HG03457 (cell line): Measurements from ENCODE around the gene KSR1.

Experiments
- ATAC-seq: cut with Tn5 transposase; IDR thresholded peaks from one replicate; pipeline ENCODE4 v1.9.1; 2021; ENCODE audit warnings: moderate number of reproducible peaks; ENCODE audit not compliant: unreplicated experiment

KSR1 gene

DNA sequence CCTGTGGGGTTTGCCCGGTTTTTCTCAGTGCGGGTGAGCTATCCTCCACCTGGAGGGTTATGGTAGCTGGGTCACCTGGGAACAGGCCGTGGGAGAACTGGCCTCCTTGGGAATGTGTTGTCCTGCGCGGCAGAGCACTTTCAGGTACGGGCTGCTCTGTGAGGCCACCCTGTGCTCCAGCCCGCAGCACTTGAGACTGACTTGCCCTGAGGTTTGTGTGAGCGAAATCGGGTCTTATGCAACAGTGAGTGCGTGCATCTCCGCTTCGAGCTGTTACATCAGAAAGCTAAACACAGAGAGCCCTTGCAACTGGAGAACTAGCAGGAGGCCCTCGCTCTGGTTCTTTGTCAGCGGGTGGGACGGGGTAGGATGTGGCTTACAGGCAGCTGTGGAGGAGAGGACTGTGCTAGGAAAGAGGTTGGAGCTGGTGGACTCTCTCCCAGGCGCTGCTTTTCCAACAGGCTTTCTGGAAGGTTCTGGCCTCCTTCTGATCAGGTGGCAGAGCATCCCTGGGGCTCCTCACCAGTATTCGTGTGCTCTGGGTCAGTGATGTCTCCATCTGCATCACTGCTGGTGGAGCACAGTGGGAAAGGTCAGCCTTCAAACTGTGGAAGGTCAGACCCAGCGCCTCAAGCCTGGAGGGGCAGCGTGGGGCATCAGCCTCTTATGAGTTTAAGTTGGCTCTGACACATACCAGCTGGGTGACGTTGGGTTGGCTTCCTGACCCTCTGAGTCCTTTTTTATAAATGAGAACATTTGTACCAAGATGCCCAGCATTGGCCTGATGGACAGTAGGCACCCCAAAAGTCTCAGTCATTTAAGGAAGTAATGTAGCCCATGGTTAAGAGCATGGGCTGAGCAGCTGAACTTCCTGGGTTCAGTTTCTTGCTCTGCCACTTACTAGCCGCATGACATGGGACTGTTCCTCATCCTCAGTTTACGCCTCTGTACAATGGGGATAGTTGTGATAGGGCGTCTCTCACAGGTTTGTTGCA is 76.3 kb downstream of the KSR1 start:
- ATAC-seq = no peak

DNA sequence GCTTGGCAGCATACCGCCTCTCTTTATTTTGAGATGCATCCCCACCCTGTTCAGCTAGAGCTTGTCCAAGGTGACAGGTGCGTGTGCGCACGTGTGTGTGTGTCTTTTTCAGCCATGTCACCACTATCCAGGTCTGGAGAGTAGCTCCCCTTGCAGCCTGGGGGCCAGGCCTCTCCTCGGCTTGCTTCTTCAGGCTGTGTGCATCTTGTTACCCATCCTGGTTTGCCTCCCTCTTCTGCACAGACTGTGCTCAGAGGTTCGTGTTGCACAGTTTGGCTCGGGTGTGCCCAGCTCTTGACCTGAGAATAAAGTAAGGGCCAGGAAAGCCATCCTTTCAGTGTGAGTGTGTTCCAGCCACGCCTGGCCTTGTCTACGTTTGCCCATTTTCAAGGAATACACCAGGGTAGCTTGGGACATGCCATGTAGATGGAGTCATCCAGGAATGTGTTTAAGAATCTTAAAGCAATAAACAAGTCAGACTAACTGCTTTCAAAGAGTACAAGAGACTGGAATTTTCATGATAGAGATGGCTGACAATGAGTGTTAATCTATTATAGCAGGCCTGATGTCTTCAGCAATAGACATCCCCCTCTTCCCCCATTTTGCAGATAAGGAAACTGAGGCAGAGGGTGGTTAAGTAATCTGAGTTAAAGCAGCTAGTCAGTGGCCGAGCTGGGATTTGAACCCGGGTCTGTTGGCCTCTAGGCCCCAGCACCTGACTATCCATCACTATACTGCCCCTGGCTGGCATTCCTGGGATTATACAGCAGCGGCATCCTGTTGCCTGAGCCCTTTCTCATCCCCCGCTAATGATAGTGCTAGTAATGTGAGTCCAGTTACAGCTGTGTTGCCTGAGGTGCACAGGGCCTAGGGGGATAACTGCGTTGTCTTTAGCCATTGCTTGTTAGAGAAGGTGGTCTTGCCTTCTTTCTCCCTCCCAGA is 77.9 kb downstream of the KSR1 start:
- ATAC-seq = no peak

DNA sequence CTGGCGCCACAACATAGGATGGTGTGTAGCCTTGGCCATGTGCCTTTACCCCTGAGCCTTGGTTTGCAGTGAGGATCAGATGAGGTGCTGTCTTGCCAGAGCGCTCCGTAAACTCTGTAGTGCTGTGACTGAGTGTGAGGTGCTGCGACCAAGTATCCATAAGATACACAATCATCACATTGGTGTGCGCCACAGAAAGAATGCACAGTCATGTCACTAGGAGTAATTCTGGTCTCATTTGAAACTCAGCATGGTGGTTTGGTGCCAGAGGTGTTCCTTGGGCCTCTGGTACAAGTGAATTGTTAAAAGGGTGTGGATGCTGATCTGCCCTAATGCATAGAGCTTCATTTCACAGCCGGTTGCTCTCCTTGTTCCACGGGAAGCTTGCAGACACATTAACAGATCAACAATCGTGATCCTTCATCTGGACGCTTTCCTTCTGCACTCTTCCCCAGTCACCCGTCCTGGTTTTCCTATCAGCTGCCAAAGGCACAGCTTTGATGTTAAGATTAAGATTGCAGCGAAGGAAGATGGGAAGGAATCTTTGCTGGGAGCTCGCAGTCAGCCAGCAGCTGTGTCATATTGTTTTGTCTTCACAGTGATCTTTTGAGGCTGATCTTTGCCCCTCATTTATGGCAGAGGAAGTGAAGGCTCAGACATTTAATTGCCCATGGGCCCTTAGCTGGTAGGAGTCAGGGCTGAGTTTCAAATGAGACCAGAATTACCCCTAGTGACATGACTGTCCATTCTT is 79.1 kb downstream of the KSR1 start:
- ATAC-seq = no peak

DNA sequence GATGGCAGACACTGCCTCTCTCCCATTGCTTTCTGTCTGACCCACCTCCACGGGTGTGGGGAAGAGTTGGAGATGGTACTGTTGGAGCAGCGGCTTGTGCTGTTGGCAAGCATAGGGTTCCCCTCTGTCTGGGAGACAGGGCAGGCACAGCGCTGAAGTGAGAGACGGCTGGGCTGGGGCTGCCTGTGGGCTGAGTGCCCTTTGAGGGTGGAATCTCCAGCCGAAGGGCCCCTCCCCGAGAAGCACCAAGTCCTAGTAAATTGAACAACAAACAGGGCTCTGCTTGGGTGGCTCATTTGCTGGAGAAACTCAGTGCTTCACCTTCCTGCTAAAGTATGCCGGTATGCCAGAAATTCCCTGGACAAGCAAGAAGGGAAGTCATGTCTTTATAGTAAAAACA is 79.7 kb downstream of the KSR1 start:
- ATAC-seq = no peak

DNA sequence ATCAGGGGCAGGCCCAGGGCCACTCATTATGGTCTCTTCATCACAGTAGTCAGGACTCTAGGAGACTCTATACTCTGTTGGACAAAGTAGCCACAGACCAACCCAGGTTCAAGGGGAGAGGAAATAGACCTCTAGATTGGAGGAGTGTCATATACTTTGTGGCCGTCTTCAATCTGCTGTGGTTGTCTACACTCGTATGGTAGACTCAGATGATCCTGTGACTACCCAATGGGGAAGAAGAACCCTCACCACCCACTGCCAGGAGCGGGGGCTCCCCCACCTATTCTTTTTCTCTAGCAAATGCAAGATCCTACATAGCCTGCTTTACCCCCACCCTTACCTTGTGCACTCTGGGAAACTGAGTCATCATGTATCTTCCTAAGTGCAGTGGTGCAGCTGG is 80.5 kb downstream of the KSR1 start:
- ATAC-seq = no peak

DNA sequence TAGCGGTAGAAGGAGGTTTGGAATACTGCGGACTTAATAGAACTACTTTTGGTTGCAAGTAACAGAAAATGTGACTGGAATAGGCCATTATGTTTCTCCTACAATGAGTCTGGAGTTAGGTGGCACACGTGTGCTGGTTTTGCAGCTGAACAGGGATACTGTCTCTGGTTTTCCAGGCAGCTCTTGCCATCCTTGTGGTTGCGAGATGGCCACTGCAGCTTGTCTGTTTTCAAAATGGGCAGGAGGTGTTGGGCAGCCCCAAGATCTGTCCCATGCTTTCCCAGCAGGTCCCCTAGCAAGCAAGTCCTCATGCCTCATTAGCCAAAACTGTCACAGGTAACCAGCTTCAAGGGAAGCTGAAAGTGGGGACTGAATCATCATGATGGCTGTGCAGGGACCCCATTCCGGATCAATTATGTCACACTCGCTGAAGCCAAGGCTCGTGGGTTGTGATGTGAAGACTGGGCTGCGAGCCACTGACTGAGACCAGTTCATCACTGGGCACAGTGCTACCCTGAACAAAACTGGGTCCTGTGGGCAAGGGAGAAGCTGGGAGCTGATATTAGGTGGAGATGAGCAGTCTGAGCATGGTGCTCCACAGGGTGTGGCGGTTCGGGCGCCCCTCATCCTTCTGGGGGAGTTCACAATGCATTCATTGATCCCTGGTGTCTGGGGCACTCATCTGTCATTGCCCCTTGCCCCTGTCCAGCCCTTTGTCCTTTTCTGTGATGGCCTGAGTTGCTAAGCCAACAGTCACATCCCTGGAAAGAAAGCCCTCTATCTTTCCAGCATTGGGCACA is 82.1 kb downstream of the KSR1 start:
- no peak for ATAC-seq

DNA sequence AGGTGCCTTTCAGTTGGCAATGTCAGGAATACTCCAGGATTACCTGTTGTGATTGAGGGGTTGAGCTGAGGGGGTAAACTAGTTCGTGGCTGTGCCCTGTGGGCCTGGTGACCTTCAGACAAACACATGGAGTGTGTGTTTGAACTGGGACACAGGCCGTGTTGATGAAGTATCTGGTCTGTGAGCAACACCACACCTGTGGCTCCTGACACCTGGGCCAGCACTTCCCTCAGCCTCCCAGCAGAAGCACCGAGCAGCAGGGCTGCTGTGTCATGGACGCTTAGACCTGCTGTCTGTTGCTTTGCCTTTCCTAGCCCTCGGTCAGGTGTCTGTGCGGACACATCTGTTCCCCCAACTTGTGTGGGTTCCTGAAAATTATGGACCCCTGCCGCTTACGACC is 82.9 kb downstream of the KSR1 start:
- ATAC-seq = no peak

DNA sequence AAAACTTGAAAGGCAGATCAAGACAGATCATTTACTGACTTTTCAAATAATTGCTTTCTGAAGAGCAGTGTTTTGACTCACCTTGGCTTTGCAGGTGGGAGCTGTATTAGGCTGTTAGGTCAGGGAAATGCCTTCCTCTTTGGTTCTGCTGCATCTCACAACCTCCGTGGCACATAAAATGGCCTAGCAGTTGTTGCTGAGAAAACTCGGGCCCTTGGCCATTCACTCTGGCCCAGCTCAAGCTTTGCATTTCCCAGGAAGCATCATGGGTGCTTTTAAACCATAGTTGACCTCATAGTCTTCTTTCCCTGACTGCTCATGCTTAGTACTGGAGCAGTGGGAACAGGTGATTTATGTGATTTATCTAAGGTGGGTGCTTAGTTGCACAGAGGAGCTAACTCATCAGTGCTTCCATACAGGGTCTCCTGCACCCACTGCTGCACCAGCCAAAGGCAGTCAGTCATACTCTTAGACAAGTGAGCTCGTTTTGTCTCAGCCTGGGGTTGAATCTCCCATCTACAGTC is 83.6 kb downstream of the KSR1 start:
- no peak for ATAC-seq

DNA sequence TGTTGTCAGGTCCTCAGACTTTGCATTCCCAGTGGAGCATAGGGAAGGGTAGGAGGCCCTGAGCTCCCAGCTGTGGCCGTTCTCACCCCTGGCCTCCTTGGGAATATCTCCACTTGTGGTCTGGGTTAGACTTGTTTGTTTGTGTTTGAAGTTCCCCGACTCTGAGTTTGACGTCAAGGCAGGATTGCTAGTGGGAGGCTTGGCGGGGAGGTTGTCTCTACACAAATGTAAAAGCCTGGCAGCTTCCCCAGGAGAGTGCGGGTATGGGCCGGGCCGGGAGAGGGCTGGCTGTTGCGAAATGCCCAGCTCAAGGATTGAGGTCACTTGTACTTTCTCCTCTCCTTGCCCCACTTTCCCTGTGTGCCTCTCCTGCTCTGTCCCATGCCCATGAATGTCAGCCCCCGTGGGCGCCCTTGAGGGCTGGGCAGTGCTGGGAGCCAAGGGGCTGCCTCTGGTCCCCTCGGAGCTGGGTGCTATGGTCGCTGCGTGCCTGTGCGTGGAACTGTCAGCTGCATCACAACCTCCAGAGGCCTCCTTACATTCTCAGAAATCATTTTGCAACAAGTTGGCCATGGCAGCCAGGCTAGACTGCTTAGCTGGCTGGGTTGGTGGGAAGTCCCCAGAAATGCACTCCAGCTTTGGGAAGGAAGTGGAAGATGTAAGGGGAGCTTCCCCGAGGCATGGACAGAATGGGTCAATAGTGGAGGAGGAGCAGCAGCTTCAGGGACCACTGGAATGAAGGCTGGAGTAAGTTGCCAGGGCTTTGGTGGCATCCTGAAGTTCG is 84.3 kb downstream of the KSR1 start:
- no peak for ATAC-seq

DNA sequence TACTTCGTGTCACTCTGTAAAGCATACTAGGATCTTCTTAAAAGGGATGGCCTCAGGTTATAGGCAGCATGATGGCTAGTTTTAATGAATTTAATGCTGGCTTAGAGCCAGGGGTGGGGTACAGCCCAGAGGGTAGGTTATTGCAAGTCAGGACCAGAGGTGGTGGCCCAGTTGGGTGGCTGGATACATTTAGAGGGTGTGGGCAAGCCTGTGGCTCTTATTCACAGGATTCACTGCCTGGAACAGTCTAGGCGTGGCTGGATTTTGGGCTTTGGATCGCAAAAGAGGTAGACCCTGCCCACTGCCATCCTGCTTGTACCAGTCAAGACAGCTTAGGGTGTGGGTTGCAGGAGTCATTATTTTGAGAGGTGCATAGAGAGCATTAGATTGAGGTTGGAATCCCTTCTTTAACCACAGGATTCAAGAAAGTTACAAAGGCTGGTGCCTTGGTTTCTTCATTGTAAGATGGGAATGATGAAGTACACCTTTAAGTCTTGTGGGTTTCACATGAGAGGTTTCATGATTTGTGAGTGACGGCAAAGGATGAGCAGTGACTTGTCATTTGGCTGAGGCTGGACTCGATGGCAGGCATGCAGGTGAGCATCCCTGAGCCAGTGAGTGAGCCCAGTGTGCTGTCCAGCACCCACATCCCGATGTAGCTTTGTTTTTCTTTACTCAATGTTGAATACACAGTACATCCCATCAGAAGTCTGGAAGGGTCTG is 85.2 kb downstream of the KSR1 start:
- ATAC-seq = no peak

DNA sequence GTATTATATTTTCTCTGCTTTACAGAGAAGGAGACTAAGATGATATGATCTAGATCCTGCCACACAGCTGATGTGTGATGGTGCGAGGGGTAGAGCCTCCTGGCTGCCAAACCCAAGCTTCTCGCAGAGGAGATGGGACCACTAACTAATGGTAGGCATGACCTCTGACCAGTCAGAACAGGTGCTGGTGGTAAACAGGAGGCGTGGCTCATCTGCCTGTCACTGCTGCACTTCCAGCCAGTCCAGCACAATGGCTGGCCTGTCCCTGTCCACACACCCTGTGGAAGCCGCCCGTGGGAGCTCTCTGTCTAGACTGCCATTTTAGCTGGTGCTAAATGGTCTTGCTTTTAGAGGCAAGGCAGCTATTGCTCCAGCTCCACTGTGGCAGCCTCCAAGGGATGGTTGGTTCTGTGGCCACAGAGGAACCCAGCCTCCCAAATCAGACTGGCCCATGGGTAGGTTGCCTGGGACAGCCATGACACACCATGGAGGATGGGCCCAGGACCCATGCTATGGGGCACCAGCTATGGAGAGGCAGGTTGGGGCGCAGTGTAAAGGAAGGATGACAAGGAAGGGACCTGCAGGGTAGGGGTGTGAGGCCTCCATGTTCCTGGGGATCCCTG is 86.7 kb downstream of the KSR1 start:
- no peak for ATAC-seq

DNA sequence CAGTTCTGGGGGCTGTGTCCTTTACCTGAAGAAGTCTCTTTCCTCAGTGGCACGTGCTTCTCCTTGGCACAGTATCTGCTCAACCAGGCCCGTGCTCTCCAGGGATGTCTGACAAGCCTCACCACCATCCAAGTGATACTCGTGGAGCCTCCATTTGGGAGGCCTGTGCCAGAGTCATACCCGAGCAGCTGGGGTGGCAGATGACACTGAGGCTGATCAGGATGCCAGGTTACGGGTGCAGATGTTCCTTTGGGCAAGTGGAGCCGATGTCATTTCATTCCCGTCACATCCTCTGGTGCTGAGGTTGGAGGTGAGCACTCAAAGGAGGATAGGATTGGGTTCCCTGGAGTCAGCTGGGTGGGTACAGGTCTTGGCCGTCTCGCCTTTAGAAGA is 87.2 kb downstream of the KSR1 start:
- no peak for ATAC-seq

DNA sequence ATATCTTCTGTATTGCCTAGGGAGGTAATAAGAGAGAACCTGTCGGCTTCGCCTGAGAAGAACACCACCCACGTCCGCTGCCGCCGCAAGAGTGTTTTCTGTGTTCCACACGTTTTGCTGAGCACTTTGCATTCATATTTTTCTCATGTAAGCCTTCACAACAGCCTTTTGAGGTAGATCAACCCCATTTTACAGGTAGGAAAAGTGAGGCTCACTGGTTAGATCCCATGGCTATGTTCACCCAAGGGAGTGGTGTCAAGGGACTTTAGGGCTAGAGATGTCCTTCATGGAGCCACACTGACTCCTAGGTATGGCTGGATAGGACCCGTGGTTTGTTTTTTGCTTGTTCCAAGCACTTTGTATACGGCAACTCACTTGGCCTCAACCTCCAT is 87.7 kb downstream of the KSR1 start:
- no peak for ATAC-seq

DNA sequence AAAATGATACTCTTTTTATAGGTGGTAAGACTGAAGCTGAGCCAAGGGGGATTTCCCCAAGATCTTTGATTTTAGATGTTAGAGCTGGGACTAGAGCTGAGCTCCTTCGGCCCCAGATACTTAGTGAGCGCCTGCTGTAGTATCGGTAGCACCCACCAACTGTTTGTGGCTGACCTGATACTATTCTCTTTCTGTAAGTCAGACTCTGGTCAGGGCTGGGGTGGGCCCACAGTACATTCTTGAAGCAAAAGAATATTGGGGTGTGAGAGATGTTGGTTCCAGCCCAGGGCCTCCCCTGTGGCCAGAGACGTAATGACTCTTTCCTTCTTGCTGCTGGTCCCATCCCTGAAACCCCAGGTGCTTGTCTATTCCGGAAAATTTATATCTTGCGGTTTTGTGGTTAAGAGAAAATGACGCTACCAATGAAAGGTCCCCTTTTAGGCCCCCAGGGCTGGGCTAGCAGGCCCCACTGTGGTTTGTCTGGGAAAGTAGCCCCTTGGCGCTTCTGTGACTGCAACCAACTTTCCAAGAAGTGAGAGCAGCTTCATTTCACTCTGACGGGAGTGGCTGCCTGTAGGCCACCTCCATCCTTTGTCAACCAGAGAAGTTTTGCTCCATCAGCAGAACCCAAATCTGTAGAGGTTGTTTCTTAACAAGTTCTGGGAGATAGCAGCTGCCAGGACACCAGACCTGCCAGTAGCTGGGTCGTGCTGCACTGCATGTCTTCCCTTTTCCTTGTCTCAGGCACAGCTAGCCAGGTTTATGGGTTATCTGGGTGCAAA is 88.3 kb downstream of the KSR1 start:
- peak; percentile 71 for ATAC-seq

DNA sequence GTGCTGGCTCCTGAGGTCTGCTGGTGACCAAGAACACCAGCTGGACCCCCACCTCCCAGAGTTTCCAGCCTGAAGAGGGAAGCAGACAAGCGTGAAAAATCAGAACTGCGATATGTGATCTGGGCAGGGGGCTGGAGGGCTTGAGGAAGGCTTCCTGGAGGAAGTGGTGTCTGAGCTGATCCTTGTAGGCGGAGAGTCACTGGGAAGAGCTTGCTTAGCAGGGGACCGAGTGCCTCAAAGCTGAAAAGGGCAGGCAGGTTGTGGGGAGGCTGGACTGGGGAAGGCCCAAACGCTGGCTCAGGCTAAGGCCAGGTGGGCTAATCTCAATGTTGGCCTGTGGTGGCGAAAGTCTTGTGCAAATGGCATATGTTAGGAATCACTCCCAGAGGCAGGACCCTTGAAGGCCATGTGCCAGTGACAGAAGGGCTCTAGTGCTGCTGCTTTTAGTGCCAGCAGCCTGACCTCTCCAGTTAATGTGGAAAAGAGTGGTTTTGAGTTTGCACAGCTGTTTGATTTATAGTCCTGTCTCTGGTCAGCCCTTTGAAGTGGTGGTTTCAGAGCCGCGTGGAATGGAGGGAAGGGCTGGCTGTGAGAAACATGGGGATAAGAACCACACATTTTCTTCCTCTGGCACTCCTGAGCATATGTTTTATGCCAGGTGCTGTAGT is 89.4 kb downstream of the KSR1 start:
- no peak for ATAC-seq

DNA sequence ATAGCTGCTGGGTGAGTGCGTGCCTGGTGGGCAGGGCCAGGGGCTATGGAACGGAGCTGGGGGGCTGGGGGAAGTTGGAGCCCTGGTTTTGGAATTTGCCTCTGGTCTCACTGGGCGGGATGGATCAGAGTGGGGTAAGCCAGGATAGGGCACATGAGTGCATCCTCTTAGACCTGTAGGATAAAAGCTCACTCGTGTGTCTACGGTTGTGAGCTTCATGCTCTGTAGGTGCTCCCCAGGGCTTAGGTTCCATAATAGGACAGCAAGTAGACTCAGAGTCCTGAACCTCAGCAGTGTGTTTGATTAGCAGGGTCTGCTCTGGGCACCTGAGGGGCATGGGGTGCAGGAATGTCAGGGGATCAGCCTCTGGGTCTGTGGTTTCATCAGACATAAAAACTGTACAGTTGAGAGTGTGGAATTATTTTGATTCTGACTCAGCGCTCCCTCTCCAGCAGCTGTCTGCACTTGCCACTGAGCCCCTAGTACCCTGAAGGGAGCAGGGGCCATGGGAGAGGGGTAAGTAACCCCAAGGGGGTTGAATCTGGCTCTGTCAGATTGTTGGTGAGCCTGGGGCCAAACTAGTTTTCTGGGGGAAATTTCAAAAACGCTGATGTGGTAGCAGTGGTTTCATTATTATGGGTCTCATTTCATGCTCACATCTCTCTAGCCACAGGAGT is 90.5 kb downstream of the KSR1 start:
- no peak for ATAC-seq
